ENCODE measurements around the gene SCUBE1. TPM values are rescaled to one million over a fixed set of nuclear protein-coding genes. Genes with fewer than 3 reads are reported as not detected.

SCUBE1 gene
- total RNA-seq, 1 experiment from 2014 or later, result not detected

DNA sequence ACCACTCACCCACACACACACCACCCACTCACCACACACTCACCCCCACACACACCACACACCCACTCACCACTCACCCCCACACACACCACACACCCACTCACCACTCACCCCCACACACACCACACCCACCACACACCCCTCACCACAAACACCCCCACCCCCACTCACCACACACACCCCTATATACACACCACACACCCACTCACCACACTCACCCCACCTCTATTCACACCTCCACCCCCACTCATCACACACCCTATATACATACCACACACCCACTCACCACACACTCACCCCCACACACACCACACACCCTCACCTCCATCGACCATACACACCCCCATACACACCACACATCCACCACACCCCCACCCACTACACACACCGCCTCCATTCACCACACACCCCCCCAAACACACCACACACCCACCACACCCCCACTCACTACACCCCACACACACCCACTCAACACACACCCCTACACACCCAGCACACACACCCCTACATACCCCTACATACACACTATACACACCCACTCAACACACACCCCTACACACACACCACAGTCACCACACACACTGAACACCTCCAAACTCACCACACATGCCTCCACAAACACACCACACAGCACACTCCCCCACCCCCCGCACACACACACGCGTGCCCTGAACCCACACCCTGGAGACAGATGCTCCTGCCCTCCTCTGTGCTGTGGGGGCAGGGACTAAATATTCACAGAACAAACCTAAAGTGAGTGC lies 137.2 kb downstream of the SCUBE1 start:
- DNase-seq (ENCODE audit: low read depth in 1 of 2, low spot score in 2 of 2), result no peak

DNA sequence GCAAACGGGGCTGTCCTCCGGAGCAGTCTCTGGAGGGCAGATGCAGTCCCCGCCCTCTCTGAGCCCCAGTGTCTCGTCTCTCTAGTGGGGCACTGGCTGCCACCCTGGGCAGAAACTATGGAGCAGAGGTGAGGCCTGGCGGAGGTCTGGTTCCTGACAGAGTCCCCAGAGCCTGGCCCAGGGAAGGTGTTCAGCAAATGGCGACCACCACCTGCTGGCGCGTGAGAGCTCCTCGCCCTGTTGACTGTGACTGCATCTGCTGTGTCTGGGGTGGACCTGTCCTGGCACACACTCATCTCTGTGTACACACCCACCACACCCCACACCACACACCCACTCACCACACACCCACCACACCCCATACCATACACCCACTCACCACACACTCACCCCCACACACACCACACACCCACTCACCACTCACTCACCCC lies 137.9 kb downstream of the SCUBE1 start:
- H3K4me3 ChIP-seq, result no peak overlapping the region
- H3K27me3 ChIP-seq (replicated peaks), result no peaks in the 10 kb centered on the region
- H3K36me3 ChIP-seq, result no peaks in the 10 kb centered on the region
- no peak overlapping the region for H3K27ac ChIP-seq
- DNase-seq (ENCODE audit: low read depth in 1 of 2, low spot score in 2 of 2), result no peak
- no peaks in the 10 kb centered on the region for H3K9me3 ChIP-seq (replicated peaks)
- no peaks in the 10 kb centered on the region for H3K4me1 ChIP-seq (replicated peaks)

More for the DNA sequence above, 137.2 kb downstream of the SCUBE1 start:
- Histone ChIP-seq H3K27ac (no peak overlapping the region), H3K36me3 (no peaks in the 10 kb centered on the region), H3K27me3 (replicated peaks) (no peaks in the 10 kb centered on the region), H3K4me3 (no peak overlapping the region), H3K4me1 (replicated peaks) (no peaks in the 10 kb centered on the region), H3K9me3 (replicated peaks) (no peaks in the 10 kb centered on the region)

GRCh38 chr22:43203471-43203981 lies 139.6 kb downstream of the SCUBE1 start:
- DNase-seq (ENCODE audit: low read depth in 1 of 2, low spot score in 2 of 2), result no peak
- Histone ChIP-seq H3K36me3 (no peaks in the 10 kb centered on the region), H3K27ac (no peak overlapping the region), H3K4me1 (replicated peaks) (peaks cover 2% of the 10 kb centered on the region; the same call in 1 of the 2 replicates), H3K4me3 (no peak overlapping the region), H3K27me3 (replicated peaks) (no peaks in the 10 kb centered on the region), H3K9me3 (replicated peaks) (no peaks in the 10 kb centered on the region)

DNA sequence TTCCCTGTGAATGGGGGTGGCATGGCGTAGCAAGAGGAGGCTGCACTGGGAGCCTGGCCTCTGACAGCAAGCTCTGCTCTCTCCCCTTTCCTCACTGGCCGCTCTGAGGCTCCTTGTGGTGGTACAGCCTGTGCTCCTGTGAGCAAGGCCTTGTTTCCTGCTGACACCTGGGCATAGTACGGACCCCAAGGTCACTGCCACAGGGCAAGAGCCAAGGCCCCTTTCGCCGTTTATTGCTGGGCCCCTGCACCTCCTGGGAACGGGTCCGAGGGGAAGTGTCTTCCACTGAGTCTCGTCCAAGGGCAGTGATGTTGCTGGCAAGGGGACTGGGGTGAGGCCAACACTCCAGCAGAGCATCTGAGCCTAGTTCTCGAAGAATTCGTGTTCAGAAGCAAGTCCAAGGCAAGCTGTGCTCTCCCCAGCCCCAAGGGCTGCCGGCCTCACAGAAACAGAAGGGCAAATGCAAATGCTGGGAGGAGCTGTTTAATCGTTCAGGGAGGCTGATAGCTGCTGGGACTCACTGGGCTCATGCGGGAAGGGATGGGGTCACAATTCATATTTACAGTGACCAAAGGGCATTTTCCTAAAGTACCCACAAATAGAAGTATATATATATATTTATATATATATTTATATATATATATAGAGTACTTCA lies 140.3 kb downstream of the SCUBE1 start:
- H3K27me3 ChIP-seq (replicated peaks), result no peaks in the 10 kb centered on the region
- no peak overlapping the region for H3K4me3 ChIP-seq
- H3K9me3 ChIP-seq (replicated peaks), result no peaks in the 10 kb centered on the region
- H3K27ac ChIP-seq, result no peak overlapping the region
- H3K36me3 ChIP-seq, result no peaks in the 10 kb centered on the region
- peaks cover 3% of the 10 kb centered on the region for H3K4me1 ChIP-seq (replicated peaks)
- DNase-seq (ENCODE audit: low read depth in 1 of 2, low spot score in 2 of 2), result no peak

DNA sequence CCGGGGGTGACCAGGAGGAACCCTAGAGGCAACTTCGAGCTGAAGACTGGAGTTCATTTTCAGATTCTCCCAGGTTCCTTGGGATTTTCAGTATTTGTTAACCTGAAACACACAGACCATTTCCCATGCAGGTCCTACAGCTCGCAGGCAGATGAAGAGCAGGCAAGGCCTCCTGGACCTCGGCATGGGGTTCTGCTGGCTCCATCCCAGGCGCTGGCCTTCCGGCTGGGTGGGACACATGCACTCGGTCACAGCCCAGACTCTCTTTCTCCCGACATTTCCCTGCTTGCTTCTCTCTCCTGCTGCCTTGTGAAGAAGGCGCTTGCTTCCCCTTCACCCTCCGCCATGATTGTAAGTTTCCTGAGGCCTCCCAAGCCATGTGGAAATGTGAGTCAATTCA lies 140.8 kb downstream of the SCUBE1 start:
- H3K9me3 ChIP-seq (replicated peaks), result no peaks in the 10 kb centered on the region
- H3K36me3 ChIP-seq, result no peaks in the 10 kb centered on the region
- H3K4me3 ChIP-seq, result no peak overlapping the region
- no peak for DNase-seq (ENCODE audit: low read depth in 1 of 2, low spot score in 2 of 2)
- H3K4me1 ChIP-seq (replicated peaks), result peaks cover 8% of the 10 kb centered on the region
- no peaks in the 10 kb centered on the region for H3K27me3 ChIP-seq (replicated peaks)
- H3K27ac ChIP-seq, result no peak overlapping the region

DNA sequence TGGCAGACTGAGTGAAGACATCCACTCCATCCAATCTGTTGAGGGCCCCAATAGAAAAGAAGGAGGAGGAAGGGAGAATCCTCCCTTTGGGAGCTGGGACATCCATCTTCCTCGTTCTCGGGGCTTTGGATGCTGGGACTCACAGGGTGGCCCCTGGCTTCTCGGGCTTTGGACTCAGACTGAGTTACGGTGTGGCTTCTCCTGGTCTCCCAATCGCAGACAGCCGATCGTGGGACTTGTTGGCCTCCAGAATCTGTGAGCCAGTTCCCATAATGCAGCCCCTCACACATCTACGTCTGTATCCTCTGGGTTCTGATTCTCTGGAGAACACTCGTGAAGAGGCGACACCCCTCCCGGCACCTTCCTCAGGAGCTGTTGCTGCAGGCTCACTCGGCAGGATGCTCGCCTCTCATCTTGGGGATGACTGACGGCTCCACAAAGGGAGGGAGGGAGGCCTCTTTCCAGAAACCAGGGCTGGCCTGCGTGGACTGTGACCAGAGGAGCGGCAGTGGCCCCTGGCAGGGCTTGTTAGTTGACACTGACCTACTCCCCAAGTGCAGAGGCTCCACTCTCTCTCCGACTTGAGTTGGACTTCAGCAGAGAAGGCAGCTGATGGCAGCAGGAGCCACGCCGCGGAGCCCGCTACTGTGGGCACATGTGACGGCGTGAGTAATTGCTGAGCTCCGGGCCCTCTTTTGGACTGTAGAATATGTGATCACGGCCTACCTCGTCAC lies 141.5 kb downstream of the SCUBE1 start:
- DNase-seq (ENCODE audit: low read depth in 1 of 2, low spot score in 2 of 2), result no peak
- H3K27me3 ChIP-seq (replicated peaks), result no peaks in the 10 kb centered on the region
- H3K9me3 ChIP-seq (replicated peaks), result no peaks in the 10 kb centered on the region; the same call in 1 of the 2 replicates
- H3K4me3 ChIP-seq, result no peak overlapping the region
- H3K4me1 ChIP-seq (replicated peaks), result peaks cover 14% of the 10 kb centered on the region
- H3K27ac ChIP-seq, result no peak overlapping the region
- H3K36me3 ChIP-seq, result no peaks in the 10 kb centered on the region

DNA sequence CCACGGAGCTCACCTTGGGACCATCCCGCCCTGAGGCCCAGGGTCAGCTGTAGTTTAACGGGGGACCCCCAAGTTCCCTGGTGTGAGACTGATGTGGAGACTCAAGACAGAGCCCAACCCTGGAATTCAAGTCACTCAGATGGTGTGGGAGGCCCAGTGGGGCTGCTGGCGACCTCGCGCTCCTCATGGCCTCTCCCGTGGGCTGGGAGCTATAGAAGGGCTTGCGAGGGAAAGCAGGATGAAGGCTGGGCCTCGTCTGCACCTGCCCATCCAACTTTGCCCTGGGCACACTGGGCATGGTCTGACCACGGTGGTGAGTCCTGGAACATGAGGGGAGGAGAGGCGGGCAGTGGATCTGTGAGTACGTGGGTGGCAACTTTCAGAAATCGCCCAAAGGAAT lies 142.6 kb downstream of the SCUBE1 start:
- Histone ChIP-seq H3K27me3 (replicated peaks) (no peaks in the 10 kb centered on the region), H3K36me3 (no peaks in the 10 kb centered on the region), H3K9me3 (replicated peaks) (no peaks in the 10 kb centered on the region; the same call in 1 of the 2 replicates), H3K4me1 (replicated peaks) (peaks cover 25% of the 10 kb centered on the region), H3K27ac (no peak overlapping the region), H3K4me3 (no peak overlapping the region)
- no peak for DNase-seq (ENCODE audit: low read depth in 1 of 2, low spot score in 2 of 2)

GRCh38 chr22:43200031-43200430 lies 143.1 kb downstream of the SCUBE1 start:
- no peak for DNase-seq (ENCODE audit: low read depth in 1 of 2, low spot score in 2 of 2)
- Histone ChIP-seq H3K4me3 (no peak overlapping the region), H3K9me3 (replicated peaks) (no peaks in the 10 kb centered on the region; the same call in 1 of the 2 replicates), H3K27ac (no peak overlapping the region), H3K4me1 (replicated peaks) (peaks cover 25% of the 10 kb centered on the region), H3K36me3 (no peaks in the 10 kb centered on the region), H3K27me3 (replicated peaks) (no peaks in the 10 kb centered on the region)

GRCh38 chr22:43199541-43199940 lies 143.6 kb downstream of the SCUBE1 start:
- Histone ChIP-seq H3K36me3 (no peaks in the 10 kb centered on the region), H3K4me3 (no peak overlapping the region), H3K9me3 (replicated peaks) (no peaks in the 10 kb centered on the region; the same call in 1 of the 2 replicates), H3K4me1 (replicated peaks) (peaks cover 25% of the 10 kb centered on the region), H3K27me3 (replicated peaks) (no peaks in the 10 kb centered on the region), H3K27ac (no peak overlapping the region)
- DNase-seq (ENCODE audit: low read depth in 1 of 2, low spot score in 2 of 2), result no peak

- DNase-seq (ENCODE audit: low read depth in 1 of 2, low spot score in 2 of 2), result no peak
- Histone ChIP-seq H3K27ac (no peak overlapping the region), H3K4me1 (replicated peaks) (peaks cover 25% of the 10 kb centered on the region), H3K36me3 (no peaks in the 10 kb centered on the region), H3K4me3 (no peak overlapping the region), H3K9me3 (replicated peaks) (no peaks in the 10 kb centered on the region; the same call in 1 of the 2 replicates), H3K27me3 (replicated peaks) (no peaks in the 10 kb centered on the region)
Observed at GRCh38 chr22:43198936-43199335, 144.2 kb downstream of the SCUBE1 start.

GRCh38 chr22:43198126-43198525 lies 145.0 kb downstream of the SCUBE1 start:
- Histone ChIP-seq H3K27ac (no peak overlapping the region), H3K27me3 (replicated peaks) (no peaks in the 10 kb centered on the region)
- DNase-seq (ENCODE audit: low read depth in 1 of 2, low spot score in 2 of 2), result no peak

DNA sequence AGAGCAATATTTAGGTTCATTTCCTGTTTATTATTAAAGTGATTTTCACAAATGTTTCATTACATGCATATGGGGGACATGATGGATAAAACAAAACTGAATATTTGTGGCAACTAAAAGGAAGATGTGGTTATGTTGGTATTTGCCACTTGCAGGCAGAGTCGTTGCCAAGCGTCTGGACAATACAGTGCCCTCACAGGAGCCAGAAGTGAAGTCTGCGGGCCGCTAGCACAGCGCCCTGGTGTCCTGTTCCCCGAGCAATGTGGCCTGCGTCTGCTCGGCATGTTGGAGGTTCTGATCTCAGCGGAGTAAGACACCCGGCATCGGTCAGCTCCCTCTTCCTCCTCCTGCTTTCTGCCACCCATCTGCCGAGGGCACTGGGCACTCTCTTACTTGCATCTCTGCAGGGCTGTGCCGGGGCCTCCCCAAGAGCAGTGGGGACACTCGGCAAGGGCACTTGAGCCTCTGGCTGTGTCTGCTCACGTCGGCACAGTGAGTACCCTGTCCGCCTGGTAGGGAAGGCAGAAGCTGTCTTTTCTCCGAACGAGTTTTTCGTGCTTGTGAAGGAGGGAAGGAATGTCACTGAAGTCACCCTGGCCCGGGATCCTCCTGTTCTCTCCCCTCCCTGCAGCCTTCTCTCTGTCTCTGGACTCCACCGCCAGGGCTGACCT lies 145.8 kb downstream of the SCUBE1 start:
- no peaks in the 10 kb centered on the region for H3K27me3 ChIP-seq (replicated peaks)
- no peaks in the 10 kb centered on the region; the same call in 1 of the 2 replicates for H3K9me3 ChIP-seq (replicated peaks)
- peak overlapping the region; percentile 54 for H3K27ac ChIP-seq
- peaks cover 25% of the 10 kb centered on the region for H3K4me1 ChIP-seq (replicated peaks)
- no peaks in the 10 kb centered on the region for H3K36me3 ChIP-seq
- no peak overlapping the region for H3K4me3 ChIP-seq
- peak; percentile 65 to 71 for DNase-seq (ENCODE audit: low read depth in 1 of 2, low spot score in 2 of 2)

More at GRCh38 chr22:43198126-43198525, 145.0 kb downstream of the SCUBE1 start:
- Histone ChIP-seq H3K9me3 (replicated peaks) (no peaks in the 10 kb centered on the region; the same call in 1 of the 2 replicates), H3K36me3 (no peaks in the 10 kb centered on the region), H3K4me1 (replicated peaks) (peaks cover 25% of the 10 kb centered on the region), H3K4me3 (no peak overlapping the region)

GRCh38 chr22:43191831-43192230 lies 151.3 kb downstream of the SCUBE1 start:
- no peak for DNase-seq (ENCODE audit: low read depth in 1 of 2, low spot score in 2 of 2)
- H3K4me1 ChIP-seq (replicated peaks), result peaks cover 34% of the 10 kb centered on the region
- no peaks in the 10 kb centered on the region for H3K27me3 ChIP-seq (replicated peaks)
- H3K9me3 ChIP-seq (replicated peaks), result no peaks in the 10 kb centered on the region; the same call in 1 of the 2 replicates
- H3K4me3 ChIP-seq, result no peak overlapping the region
- H3K27ac ChIP-seq, result no peak overlapping the region
- peaks cover under 1% of the 10 kb centered on the region; the same call in 1 of the 2 replicates for H3K36me3 ChIP-seq

Data from SJSA1 (cell line).